H9 (cell line): ENCODE measurements around the gene GPR108. TPM values are rescaled to one million over a fixed set of nuclear protein-coding genes. Genes with fewer than 3 reads are reported as not detected.

Source experiments
- DNase-seq: peaks from one replicate; pipeline ENCODE4 v3.0.0-alpha.2; 2017
- H2AFZ ChIP-seq: one replicate; pipeline ENCODE4 v1.6.1; 2013; ENCODE audit warnings: mild to moderate bottlenecking, low read length, control low read depth, moderate library complexity
- H2AK5ac ChIP-seq: 2 replicates; pipeline ENCODE4 v1.6.1; 2013; ENCODE audit warnings: low read length, control low read depth, mixed read lengths; ENCODE audit not compliant: insufficient read length
- H2BK120ac ChIP-seq: one replicate; pipeline ENCODE4 v1.6.1; 2013; ENCODE audit warnings: low read depth, mild to moderate bottlenecking, low read length, control low read depth, inconsistent platforms; ENCODE audit not compliant: poor library complexity, severe bottlenecking
- H2BK12ac ChIP-seq: 2 replicates; pipeline ENCODE4 v1.6.1; 2013; ENCODE audit warnings: low read length, control low read depth, mixed read lengths, low read depth; ENCODE audit not compliant: insufficient read length
- H2BK15ac ChIP-seq: 2 replicates; pipeline ENCODE4 v1.6.1; 2013; ENCODE audit warnings: low read depth, low read length, control low read depth
- H2BK20ac ChIP-seq: one replicate; pipeline ENCODE4 v1.6.1; 2013; ENCODE audit warnings: low read depth, mild to moderate bottlenecking, low read length, control low read depth, inconsistent platforms; ENCODE audit not compliant: poor library complexity, severe bottlenecking
- H2BK5ac ChIP-seq: 2 replicates; pipeline ENCODE4 v1.6.1; 2013; ENCODE audit warnings: low read length, control low read depth, mixed read lengths; ENCODE audit not compliant: insufficient read length
- H3K14ac ChIP-seq: 2 replicates; pipeline ENCODE4 v1.6.1; 2013; ENCODE audit warnings: low read length, control low read depth; ENCODE audit not compliant: insufficient read depth
- H3K18ac ChIP-seq: 2 replicates; pipeline ENCODE4 v1.6.1; 2013; ENCODE audit warnings: low read depth, mild to moderate bottlenecking, mixed read lengths, low read length, control low read depth; ENCODE audit not compliant: insufficient read length
- H3K23ac ChIP-seq: 2 replicates; pipeline ENCODE4 v1.6.1; 2013; ENCODE audit warnings: low read length, control low read depth, mixed read lengths, low read depth; ENCODE audit not compliant: insufficient read length
- H3K23me2 ChIP-seq: 2 replicates; pipeline ENCODE4 v1.6.1; 2013; ENCODE audit warnings: low read depth, mild to moderate bottlenecking, mixed read lengths, low read length, control low read depth; ENCODE audit not compliant: insufficient read length, poor library complexity, severe bottlenecking
- H3K27ac ChIP-seq: 2 replicates; pipeline ENCODE4 v1.5.1; 2013; ENCODE audit warnings: low read length, control low read depth, mixed read lengths, low read depth; ENCODE audit not compliant: insufficient read length
- H3K27me3 ChIP-seq: 2 replicates; pipeline ENCODE4 v1.6.1; 2013; ENCODE audit warnings: low read length, control low read depth, inconsistent platforms; ENCODE audit not compliant: insufficient read depth
- H3K4ac ChIP-seq: 2 replicates; pipeline ENCODE4 v1.6.1; 2013; ENCODE audit warnings: low read depth, mild to moderate bottlenecking, control low read depth, inconsistent platforms, low read length, moderate library complexity
- H3K4me1 ChIP-seq: 2 replicates; pipeline ENCODE4 v1.6.1; 2013; ENCODE audit warnings: low read length, control low read depth, inconsistent platforms; ENCODE audit not compliant: insufficient read depth
- H3K4me2 ChIP-seq: 2 replicates; pipeline ENCODE4 v1.6.1; 2013; ENCODE audit warnings: low read length, control low read depth, mixed read lengths; ENCODE audit not compliant: insufficient read length, insufficient read depth
- H3K56ac ChIP-seq: 2 replicates; pipeline ENCODE4 v1.6.1; 2013; ENCODE audit warnings: low read depth, mild to moderate bottlenecking, mixed read lengths, low read length, control low read depth; ENCODE audit not compliant: insufficient read length
- H3K79me1 ChIP-seq: 2 replicates; pipeline ENCODE4 v1.6.1; 2013; ENCODE audit warnings: low read depth, mild to moderate bottlenecking, moderate library complexity, low read length, control low read depth, inconsistent platforms; ENCODE audit not compliant: insufficient read depth, poor library complexity, severe bottlenecking
- H3K79me2 ChIP-seq: 2 replicates; pipeline ENCODE4 v1.6.1; 2013; ENCODE audit warnings: low read length, control low read depth, inconsistent platforms; ENCODE audit not compliant: insufficient read depth
- H3K9ac ChIP-seq: 2 replicates; pipeline ENCODE4 v1.6.1; 2013; ENCODE audit warnings: low read length, control low read depth, mixed read lengths; ENCODE audit not compliant: insufficient read length; ENCODE audit errors: extremely low read depth
- H3K9me3 ChIP-seq: one replicate; pipeline ENCODE4 v1.6.1; 2013; ENCODE audit warnings: low read depth, low read length, inconsistent platforms; ENCODE audit not compliant: control insufficient read depth
- H3T11ph ChIP-seq: one replicate; pipeline ENCODE4 v1.6.1; 2013; ENCODE audit warnings: mild to moderate bottlenecking, low read length, control low read depth, inconsistent platforms
- H4K20me1 ChIP-seq: one replicate; pipeline ENCODE4 v1.6.1; 2013; ENCODE audit not compliant: control insufficient read depth, insufficient read length, insufficient read depth
- H4K5ac ChIP-seq: 2 replicates; pipeline ENCODE4 v1.6.1; 2013; ENCODE audit warnings: low read depth, mild to moderate bottlenecking, mixed read lengths, low read length, control low read depth; ENCODE audit not compliant: insufficient read length
- H4K8ac ChIP-seq: replicated peaks from 2 replicates; pipeline ENCODE4 v1.6.1; 2013; ENCODE audit warnings: low read length, control low read depth, mixed read lengths, low read depth; ENCODE audit not compliant: insufficient read length
- H4K91ac ChIP-seq: 2 replicates; pipeline ENCODE4 v1.6.1; 2013; ENCODE audit warnings: low read depth, mild to moderate bottlenecking, moderate library complexity, mixed read lengths, low read length, control low read depth; ENCODE audit not compliant: insufficient read length
- H3K27ac Mint-ChIP-seq, 3 experiments: 2 replicates in 2 of 3; 3 replicates in 1 of 3; pipeline ENCODE4 v1.8.0; 2020 to 2021; ENCODE audit warnings: mixed read lengths in 3 of 3, mild to moderate bottlenecking in 1 of 3, moderate library complexity in 1 of 3
- H3K27me3 Mint-ChIP-seq: 2 replicates; pipeline ENCODE4 v1.8.0; 2021; ENCODE audit warnings: low read depth, mild to moderate bottlenecking, moderate library complexity, mixed read lengths
- H3K36me3 Mint-ChIP-seq, 3 experiments: 2 replicates in 2 of 3; 3 replicates in 1 of 3; pipeline ENCODE4 v1.8.0; 2020 to 2021; ENCODE audit warnings: low read depth in 3 of 3, mixed read lengths in 3 of 3; ENCODE audit not compliant: insufficient read depth in 1 of 3
- H3K4me1 Mint-ChIP-seq, 2 experiments: 2 replicates each; pipeline ENCODE4 v1.8.0; 2020; ENCODE audit warnings: mixed read lengths in 2 of 2
- H3K4me3 Mint-ChIP-seq, 2 experiments: 2 replicates in 1 of 2; 3 replicates in 1 of 2; pipeline ENCODE4 v1.8.0; 2020 to 2021; ENCODE audit warnings: mild to moderate bottlenecking in 2 of 2, mixed read lengths in 2 of 2, moderate library complexity in 1 of 2
- H3K9me3 Mint-ChIP-seq, 2 experiments: 2 replicates in 1 of 2; 3 replicates in 1 of 2; pipeline ENCODE4 v1.8.0; 2020; ENCODE audit warnings: mild to moderate bottlenecking in 2 of 2, mixed read lengths in 2 of 2, moderate library complexity in 1 of 2
- WGBS: extraction: QIAGEN DNeasy Blood & Tissue Kit; methylation state at CpG from one replicate; pipeline ENCODE4 v1.1.7; 2013; ENCODE audit warnings: missing lambda C conversion rate, low lambda C conversion rate, mixed read lengths; ENCODE audit not compliant: insufficient read length; ENCODE audit errors: extremely low coverage; 5-methylcytosine and 5-hydroxymethylcytosine counted together
- total RNA-seq: library from RNA; stranded (reverse); gene quantifications from 2 replicates; pipeline ENCODE4 v1.2.1, GENCODE V29; 2021
- TF ChIP-seq, protein P1 (sequence below): fragments of 200-600 bp; sonication (generic); conservative IDR thresholded peaks from 3 replicates; pipeline ENCODE4 v1.8.0; 2021; ENCODE audit warnings: antibody characterized with exemption, mild to moderate bottlenecking

GPR108 gene
- total RNA-seq, 1 experiment from 2014 or later: 38.2 TPM

- no peak overlapping the region for H2BK15ac ChIP-seq
- no peak overlapping the region for H3K23ac ChIP-seq
- no peak overlapping the region for H2BK5ac ChIP-seq
- no peak overlapping the region for H3K27ac Mint-ChIP-seq
- peaks cover 0 to 4% (median 3%) of the 10 kb centered on the region in 3 experiments; a peak in 3 of 7 replicates for H3K36me3 Mint-ChIP-seq
- no peaks in the 10 kb centered on the region for H3K79me1 ChIP-seq
- H3K18ac ChIP-seq: no peak overlapping the region
- peaks cover 39% of the 10 kb centered on the region for H3K27me3 Mint-ChIP-seq
- no peak overlapping the region for H3K14ac ChIP-seq
- no peak overlapping the region for H4K5ac ChIP-seq
- H3K79me2 ChIP-seq: no peaks in the 10 kb centered on the region
- no peak overlapping the region for H2AK5ac ChIP-seq
- H3T11ph ChIP-seq: no peak overlapping the region
- no peaks in the 10 kb centered on the region for H3K23me2 ChIP-seq
- peaks cover 7 to 11% of the 10 kb centered on the region in 2 experiments for H3K9me3 Mint-ChIP-seq
- no peak overlapping the region for H3K4me2 ChIP-seq
- WGBS: no CpG with 5 or more reads among the region's 11 CpGs
- no peak overlapping the region for H4K8ac ChIP-seq
- H4K20me1 ChIP-seq: no peaks in the 10 kb centered on the region
- H3K9me3 ChIP-seq: no peaks in the 10 kb centered on the region
- H3K4me3 Mint-ChIP-seq: no peak overlapping the region
- H3K27ac ChIP-seq: no peak overlapping the region
- H2BK20ac ChIP-seq: no peak overlapping the region
- H3K56ac ChIP-seq: no peak overlapping the region
- no peak overlapping the region for H4K91ac ChIP-seq
- no peak overlapping the region for H2BK12ac ChIP-seq
- H3K4me1 Mint-ChIP-seq: peaks cover 12 to 37% of the 10 kb centered on the region in 2 experiments
- DNase-seq: no peak
- TF ChIP-seq, protein P1, sequence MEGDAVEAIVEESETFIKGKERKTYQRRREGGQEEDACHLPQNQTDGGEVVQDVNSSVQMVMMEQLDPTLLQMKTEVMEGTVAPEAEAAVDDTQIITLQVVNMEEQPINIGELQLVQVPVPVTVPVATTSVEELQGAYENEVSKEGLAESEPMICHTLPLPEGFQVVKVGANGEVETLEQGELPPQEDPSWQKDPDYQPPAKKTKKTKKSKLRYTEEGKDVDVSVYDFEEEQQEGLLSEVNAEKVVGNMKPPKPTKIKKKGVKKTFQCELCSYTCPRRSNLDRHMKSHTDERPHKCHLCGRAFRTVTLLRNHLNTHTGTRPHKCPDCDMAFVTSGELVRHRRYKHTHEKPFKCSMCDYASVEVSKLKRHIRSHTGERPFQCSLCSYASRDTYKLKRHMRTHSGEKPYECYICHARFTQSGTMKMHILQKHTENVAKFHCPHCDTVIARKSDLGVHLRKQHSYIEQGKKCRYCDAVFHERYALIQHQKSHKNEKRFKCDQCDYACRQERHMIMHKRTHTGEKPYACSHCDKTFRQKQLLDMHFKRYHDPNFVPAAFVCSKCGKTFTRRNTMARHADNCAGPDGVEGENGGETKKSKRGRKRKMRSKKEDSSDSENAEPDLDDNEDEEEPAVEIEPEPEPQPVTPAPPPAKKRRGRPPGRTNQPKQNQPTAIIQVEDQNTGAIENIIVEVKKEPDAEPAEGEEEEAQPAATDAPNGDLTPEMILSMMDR: no peak
- no peak overlapping the region for H3K4ac ChIP-seq
- H3K4me1 ChIP-seq: no peaks in the 10 kb centered on the region; the same call in 1 of the 2 replicates
- H2BK120ac ChIP-seq: no peak overlapping the region
- H3K27me3 ChIP-seq: no peaks in the 10 kb centered on the region; the same call in 1 of the 2 replicates
- no peak overlapping the region for H3K9ac ChIP-seq
- H2AFZ ChIP-seq: no peak overlapping the region
Measured at GRCh38 chr19:6714749-6715555, 22.4 kb downstream of the GPR108 start.
